Activated CD4-positive, CD25-positive, alpha-beta regulatory T cell (primary cell): ENCODE measurements around the gene B3GALT5.

Source experiments
- DNase-seq, 4 experiments: peaks; one replicate each; lab custom pipeline; 2025; lab: John Stamatoyannopoulos, UW

Gene B3GALT5

GRCh38 chr21:39604951-39605350 is 7.8 kb upstream of the B3GALT5 start:
- no peak for DNase-seq

GRCh38 chr21:39610703-39611102 is 2.0 kb upstream of the B3GALT5 start:
- DNase-seq: no peak

GRCh38 chr21:39611551-39612190 is 1.1 kb upstream of the B3GALT5 start:
- DNase-seq: no peak

- no peak for DNase-seq
Observed at GRCh38 chr21:39613041-39613934, 548 bp downstream of the B3GALT5 start.

- DNase-seq: no peak
Observed at GRCh38 chr21:39616211-39616772, 3.6 kb downstream of the B3GALT5 start.

- no peak for DNase-seq
Observed at GRCh38 chr21:39620856-39621255, 8.1 kb downstream of the B3GALT5 start.

- DNase-seq: no peak
Observed at GRCh38 chr21:39625211-39625895, 12.6 kb downstream of the B3GALT5 start.

GRCh38 chr21:39628385-39628784 is 15.6 kb downstream of the B3GALT5 start:
- no peak for DNase-seq

- DNase-seq: no peak
Observed at GRCh38 chr21:39630191-39630591, 17.5 kb downstream of the B3GALT5 start.

- no peak for DNase-seq
Observed at GRCh38 chr21:39630827-39631226, 18.1 kb downstream of the B3GALT5 start.

GRCh38 chr21:39631842-39632562 is 19.3 kb downstream of the B3GALT5 start:
- no peak for DNase-seq

GRCh38 chr21:39632796-39633442 is 20.2 kb downstream of the B3GALT5 start:
- no peak for DNase-seq

GRCh38 chr21:39633770-39634181 is 21.0 kb downstream of the B3GALT5 start:
- DNase-seq: no peak

- DNase-seq: no peak
Observed at GRCh38 chr21:39634507-39634906, 21.8 kb downstream of the B3GALT5 start.

GRCh38 chr21:39637197-39637970 is 24.6 kb downstream of the B3GALT5 start:
- no peak for DNase-seq

GRCh38 chr21:39637971-39638240 is 25.2 kb downstream of the B3GALT5 start:
- DNase-seq: no peak

GRCh38 chr21:39638281-39638680 is 25.5 kb downstream of the B3GALT5 start:
- DNase-seq: no peak

- no peak for DNase-seq
Observed at GRCh38 chr21:39640754-39641153, 28.0 kb downstream of the B3GALT5 start.

GRCh38 chr21:39641827-39642450 is 29.2 kb downstream of the B3GALT5 start:
- no peak for DNase-seq

- DNase-seq: no peak
Observed at GRCh38 chr21:39644062-39644560, 31.4 kb downstream of the B3GALT5 start.
